ENCODE data around the gene ATXN10.

The ATXN10 gene

GRCh38 chr22:45689211-45689610 lies 17.6 kb downstream of the ATXN10 start:
- no peak for TF ChIP-seq CTCF (IDR thresholded peaks at IDR 0.05; ENCODE audit: extremely low read depth, missing control alignments)
- DNase-seq (ENCODE audit: low spot score) = no peak

GRCh38 chr22:45690008-45690407 lies 18.4 kb downstream of the ATXN10 start:
- no peak for TF ChIP-seq CTCF (IDR thresholded peaks at IDR 0.05; ENCODE audit: extremely low read depth, missing control alignments)
- no peak for DNase-seq (ENCODE audit: low spot score)

- no peak for TF ChIP-seq CTCF (IDR thresholded peaks at IDR 0.05; ENCODE audit: extremely low read depth, missing control alignments)
- no peak for DNase-seq (ENCODE audit: low spot score)
Measured at GRCh38 chr22:45692549-45692948, 20.9 kb downstream of the ATXN10 start.

DNA sequence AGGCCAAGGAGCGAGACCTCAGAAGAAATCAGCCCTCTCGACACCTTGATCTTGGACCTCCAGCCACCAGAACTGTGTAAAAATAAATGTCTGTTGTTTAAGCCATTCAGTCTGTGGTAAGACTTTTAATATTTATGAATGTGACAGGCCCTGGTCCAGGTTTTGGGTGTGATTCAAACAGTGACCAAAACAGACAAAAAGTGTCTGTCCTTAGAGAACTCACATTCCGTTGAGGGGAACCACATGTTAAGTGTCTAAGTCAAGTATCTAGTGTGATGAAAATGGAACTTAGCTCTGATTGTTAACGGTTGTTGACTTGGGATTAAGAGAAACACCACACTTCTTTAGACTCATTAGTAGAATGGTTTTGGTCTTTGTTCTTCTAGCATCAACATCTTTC lies 22.2 kb downstream of the ATXN10 start:
- TF ChIP-seq CTCF (IDR thresholded peaks at IDR 0.05; ENCODE audit: extremely low read depth, missing control alignments) = no peak
- no peak for DNase-seq (ENCODE audit: low spot score)

- no peak for TF ChIP-seq CTCF (IDR thresholded peaks at IDR 0.05; ENCODE audit: extremely low read depth, missing control alignments)
- peak; percentile 68 for DNase-seq (ENCODE audit: low spot score)
Measured at GRCh38 chr22:45696227-45696626, 24.6 kb downstream of the ATXN10 start.

DNA sequence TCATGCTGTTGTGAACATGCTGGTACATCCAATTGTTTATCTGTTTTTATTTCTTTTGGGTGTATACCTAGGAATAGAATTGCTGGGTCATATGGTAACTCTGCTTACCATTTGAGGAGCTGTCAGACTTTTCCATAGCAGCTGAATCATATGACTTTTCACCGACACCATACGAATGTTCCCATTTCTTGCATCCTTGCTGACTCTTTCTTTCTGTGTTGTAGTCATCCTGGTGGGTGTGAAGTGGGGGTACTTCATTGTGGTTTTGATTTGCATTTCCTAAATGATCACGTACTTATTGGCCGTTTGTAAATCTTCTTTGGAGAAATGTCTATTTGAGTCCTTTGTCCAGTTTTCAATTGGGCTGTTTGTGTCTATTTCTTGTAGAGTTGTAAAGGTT lies 26.5 kb downstream of the ATXN10 start:
- no peak for TF ChIP-seq CTCF (IDR thresholded peaks at IDR 0.05; ENCODE audit: extremely low read depth, missing control alignments)
- no peak for DNase-seq (ENCODE audit: low spot score)

GRCh38 chr22:45702981-45703380 lies 31.3 kb downstream of the ATXN10 start:
- no peak for DNase-seq (ENCODE audit: low spot score)
- TF ChIP-seq CTCF (IDR thresholded peaks at IDR 0.05; ENCODE audit: extremely low read depth, missing control alignments) = no peak

Measured in GM20000 (cell line).